H9 (cell line): ENCODE measurements around the gene TBC1D2. TPM values are rescaled to one million over a fixed set of nuclear protein-coding genes. Genes with fewer than 3 reads are reported as not detected.

ENCODE experiments used
- DNase-seq: peaks from one replicate; pipeline ENCODE4 v3.0.0-alpha.2; 2017
- H2AFZ ChIP-seq: one replicate; pipeline ENCODE4 v1.6.1; 2013; ENCODE audit warnings: mild to moderate bottlenecking, low read length, control low read depth, moderate library complexity
- H2AK5ac ChIP-seq: 2 replicates; pipeline ENCODE4 v1.6.1; 2013; ENCODE audit warnings: low read length, control low read depth, mixed read lengths; ENCODE audit not compliant: insufficient read length
- H2BK120ac ChIP-seq: one replicate; pipeline ENCODE4 v1.6.1; 2013; ENCODE audit warnings: low read depth, mild to moderate bottlenecking, low read length, control low read depth, inconsistent platforms; ENCODE audit not compliant: poor library complexity, severe bottlenecking
- H2BK12ac ChIP-seq: 2 replicates; pipeline ENCODE4 v1.6.1; 2013; ENCODE audit warnings: low read length, control low read depth, mixed read lengths, low read depth; ENCODE audit not compliant: insufficient read length
- H2BK15ac ChIP-seq: 2 replicates; pipeline ENCODE4 v1.6.1; 2013; ENCODE audit warnings: low read depth, low read length, control low read depth
- H2BK20ac ChIP-seq: one replicate; pipeline ENCODE4 v1.6.1; 2013; ENCODE audit warnings: low read depth, mild to moderate bottlenecking, low read length, control low read depth, inconsistent platforms; ENCODE audit not compliant: poor library complexity, severe bottlenecking
- H2BK5ac ChIP-seq: 2 replicates; pipeline ENCODE4 v1.6.1; 2013; ENCODE audit warnings: low read length, control low read depth, mixed read lengths; ENCODE audit not compliant: insufficient read length
- H3K14ac ChIP-seq: 2 replicates; pipeline ENCODE4 v1.6.1; 2013; ENCODE audit warnings: low read length, control low read depth; ENCODE audit not compliant: insufficient read depth
- H3K18ac ChIP-seq: 2 replicates; pipeline ENCODE4 v1.6.1; 2013; ENCODE audit warnings: low read depth, mild to moderate bottlenecking, mixed read lengths, low read length, control low read depth; ENCODE audit not compliant: insufficient read length
- H3K23ac ChIP-seq: 2 replicates; pipeline ENCODE4 v1.6.1; 2013; ENCODE audit warnings: low read length, control low read depth, mixed read lengths, low read depth; ENCODE audit not compliant: insufficient read length
- H3K23me2 ChIP-seq: 2 replicates; pipeline ENCODE4 v1.6.1; 2013; ENCODE audit warnings: low read depth, mild to moderate bottlenecking, mixed read lengths, low read length, control low read depth; ENCODE audit not compliant: insufficient read length, poor library complexity, severe bottlenecking
- H3K27ac ChIP-seq: 2 replicates; pipeline ENCODE4 v1.5.1; 2013; ENCODE audit warnings: low read length, control low read depth, mixed read lengths, low read depth; ENCODE audit not compliant: insufficient read length
- H3K27me3 ChIP-seq: 2 replicates; pipeline ENCODE4 v1.6.1; 2013; ENCODE audit warnings: low read length, control low read depth, inconsistent platforms; ENCODE audit not compliant: insufficient read depth
- H3K4ac ChIP-seq: 2 replicates; pipeline ENCODE4 v1.6.1; 2013; ENCODE audit warnings: low read depth, mild to moderate bottlenecking, control low read depth, inconsistent platforms, low read length, moderate library complexity
- H3K4me1 ChIP-seq: 2 replicates; pipeline ENCODE4 v1.6.1; 2013; ENCODE audit warnings: low read length, control low read depth, inconsistent platforms; ENCODE audit not compliant: insufficient read depth
- H3K4me2 ChIP-seq: 2 replicates; pipeline ENCODE4 v1.6.1; 2013; ENCODE audit warnings: low read length, control low read depth, mixed read lengths; ENCODE audit not compliant: insufficient read length, insufficient read depth
- H3K56ac ChIP-seq: 2 replicates; pipeline ENCODE4 v1.6.1; 2013; ENCODE audit warnings: low read depth, mild to moderate bottlenecking, mixed read lengths, low read length, control low read depth; ENCODE audit not compliant: insufficient read length
- H3K79me1 ChIP-seq: 2 replicates; pipeline ENCODE4 v1.6.1; 2013; ENCODE audit warnings: low read depth, mild to moderate bottlenecking, moderate library complexity, low read length, control low read depth, inconsistent platforms; ENCODE audit not compliant: insufficient read depth, poor library complexity, severe bottlenecking
- H3K79me2 ChIP-seq: 2 replicates; pipeline ENCODE4 v1.6.1; 2013; ENCODE audit warnings: low read length, control low read depth, inconsistent platforms; ENCODE audit not compliant: insufficient read depth
- H3K9ac ChIP-seq: 2 replicates; pipeline ENCODE4 v1.6.1; 2013; ENCODE audit warnings: low read length, control low read depth, mixed read lengths; ENCODE audit not compliant: insufficient read length; ENCODE audit errors: extremely low read depth
- H3K9me3 ChIP-seq: one replicate; pipeline ENCODE4 v1.6.1; 2013; ENCODE audit warnings: low read depth, low read length, inconsistent platforms; ENCODE audit not compliant: control insufficient read depth
- H3T11ph ChIP-seq: one replicate; pipeline ENCODE4 v1.6.1; 2013; ENCODE audit warnings: mild to moderate bottlenecking, low read length, control low read depth, inconsistent platforms
- H4K20me1 ChIP-seq: one replicate; pipeline ENCODE4 v1.6.1; 2013; ENCODE audit not compliant: control insufficient read depth, insufficient read length, insufficient read depth
- H4K5ac ChIP-seq: 2 replicates; pipeline ENCODE4 v1.6.1; 2013; ENCODE audit warnings: low read depth, mild to moderate bottlenecking, mixed read lengths, low read length, control low read depth; ENCODE audit not compliant: insufficient read length
- H4K8ac ChIP-seq: replicated peaks from 2 replicates; pipeline ENCODE4 v1.6.1; 2013; ENCODE audit warnings: low read length, control low read depth, mixed read lengths, low read depth; ENCODE audit not compliant: insufficient read length
- H4K91ac ChIP-seq: 2 replicates; pipeline ENCODE4 v1.6.1; 2013; ENCODE audit warnings: low read depth, mild to moderate bottlenecking, moderate library complexity, mixed read lengths, low read length, control low read depth; ENCODE audit not compliant: insufficient read length
- H3K27ac Mint-ChIP-seq, 3 experiments: 2 replicates in 2 of 3; 3 replicates in 1 of 3; pipeline ENCODE4 v1.8.0; 2020 to 2021; ENCODE audit warnings: mixed read lengths in 3 of 3, mild to moderate bottlenecking in 1 of 3, moderate library complexity in 1 of 3
- H3K27me3 Mint-ChIP-seq: 2 replicates; pipeline ENCODE4 v1.8.0; 2021; ENCODE audit warnings: low read depth, mild to moderate bottlenecking, moderate library complexity, mixed read lengths
- H3K36me3 Mint-ChIP-seq, 3 experiments: 2 replicates in 2 of 3; 3 replicates in 1 of 3; pipeline ENCODE4 v1.8.0; 2020 to 2021; ENCODE audit warnings: low read depth in 3 of 3, mixed read lengths in 3 of 3; ENCODE audit not compliant: insufficient read depth in 1 of 3
- H3K4me1 Mint-ChIP-seq, 2 experiments: 2 replicates each; pipeline ENCODE4 v1.8.0; 2020; ENCODE audit warnings: mixed read lengths in 2 of 2
- H3K4me3 Mint-ChIP-seq, 2 experiments: 2 replicates in 1 of 2; 3 replicates in 1 of 2; pipeline ENCODE4 v1.8.0; 2020 to 2021; ENCODE audit warnings: mild to moderate bottlenecking in 2 of 2, mixed read lengths in 2 of 2, moderate library complexity in 1 of 2
- H3K9me3 Mint-ChIP-seq, 2 experiments: 2 replicates in 1 of 2; 3 replicates in 1 of 2; pipeline ENCODE4 v1.8.0; 2020; ENCODE audit warnings: mild to moderate bottlenecking in 2 of 2, mixed read lengths in 2 of 2, moderate library complexity in 1 of 2
- WGBS: extraction: QIAGEN DNeasy Blood & Tissue Kit; methylation state at CpG from one replicate; pipeline ENCODE4 v1.1.7; 2013; ENCODE audit warnings: missing lambda C conversion rate, low lambda C conversion rate, mixed read lengths; ENCODE audit not compliant: insufficient read length; ENCODE audit errors: extremely low coverage; 5-methylcytosine and 5-hydroxymethylcytosine counted together
- total RNA-seq: library from RNA; stranded (reverse); gene quantifications from 2 replicates; pipeline ENCODE4 v1.2.1, GENCODE V29; 2021
- TF ChIP-seq, protein P1 (sequence below): fragments of 200-600 bp; sonication (generic); conservative IDR thresholded peaks from 3 replicates; pipeline ENCODE4 v1.8.0; 2021; ENCODE audit warnings: antibody characterized with exemption, mild to moderate bottlenecking

The TBC1D2 gene
- total RNA-seq, 1 experiment from 2014 or later: 2.9 TPM

DNA sequence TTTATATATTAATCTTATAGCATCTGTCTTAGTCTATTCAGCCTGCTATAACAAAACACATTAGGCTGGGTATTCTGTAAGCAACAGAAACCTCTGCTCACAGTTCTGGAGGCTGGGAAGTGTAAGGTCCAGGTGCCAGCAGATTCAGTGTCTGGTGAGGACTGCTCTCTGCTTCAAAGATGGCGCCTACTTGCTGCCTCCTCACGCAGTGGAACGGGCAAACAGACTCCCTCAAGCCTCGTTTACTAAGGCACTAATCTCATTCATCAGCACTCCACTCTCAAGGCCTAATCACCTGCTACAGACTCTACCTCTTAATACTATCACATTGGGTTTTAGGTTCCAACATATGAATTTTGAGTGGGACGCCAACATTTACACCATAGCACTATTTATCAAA lies 5.2 kb upstream of the TBC1D2 start:
- no peak overlapping the region for H3K27ac Mint-ChIP-seq
- Histone ChIP-seq H3K23ac (no peak overlapping the region), H3K18ac (no peak overlapping the region), H2BK15ac (no peak overlapping the region), H3K27ac (no peak overlapping the region), H3K79me1 (no peaks in the 10 kb centered on the region), H2AFZ (no peak overlapping the region), H3T11ph (no peak overlapping the region), H2BK5ac (no peak overlapping the region), H3K79me2 (no peaks in the 10 kb centered on the region), H2BK20ac (no peak overlapping the region), H3K4ac (no peak overlapping the region), H3K9ac (no peak overlapping the region), H3K27me3 (no peaks in the 10 kb centered on the region), H2BK120ac (no peak overlapping the region), H2AK5ac (no peak overlapping the region), H4K5ac (no peak overlapping the region), H3K23me2 (peaks cover 4% of the 10 kb centered on the region), H3K4me2 (no peak overlapping the region), H3K56ac (no peak overlapping the region), H2BK12ac (no peak overlapping the region), H3K4me1 (peaks cover 2% of the 10 kb centered on the region; the same call in 1 of the 2 replicates), H4K8ac (no peak overlapping the region), H4K20me1 (no peaks in the 10 kb centered on the region), H3K9me3 (no peaks in the 10 kb centered on the region), H4K91ac (no peak overlapping the region), H3K14ac (no peak overlapping the region)
- H3K4me3 Mint-ChIP-seq: no peak overlapping the region
- TF ChIP-seq, protein P1, sequence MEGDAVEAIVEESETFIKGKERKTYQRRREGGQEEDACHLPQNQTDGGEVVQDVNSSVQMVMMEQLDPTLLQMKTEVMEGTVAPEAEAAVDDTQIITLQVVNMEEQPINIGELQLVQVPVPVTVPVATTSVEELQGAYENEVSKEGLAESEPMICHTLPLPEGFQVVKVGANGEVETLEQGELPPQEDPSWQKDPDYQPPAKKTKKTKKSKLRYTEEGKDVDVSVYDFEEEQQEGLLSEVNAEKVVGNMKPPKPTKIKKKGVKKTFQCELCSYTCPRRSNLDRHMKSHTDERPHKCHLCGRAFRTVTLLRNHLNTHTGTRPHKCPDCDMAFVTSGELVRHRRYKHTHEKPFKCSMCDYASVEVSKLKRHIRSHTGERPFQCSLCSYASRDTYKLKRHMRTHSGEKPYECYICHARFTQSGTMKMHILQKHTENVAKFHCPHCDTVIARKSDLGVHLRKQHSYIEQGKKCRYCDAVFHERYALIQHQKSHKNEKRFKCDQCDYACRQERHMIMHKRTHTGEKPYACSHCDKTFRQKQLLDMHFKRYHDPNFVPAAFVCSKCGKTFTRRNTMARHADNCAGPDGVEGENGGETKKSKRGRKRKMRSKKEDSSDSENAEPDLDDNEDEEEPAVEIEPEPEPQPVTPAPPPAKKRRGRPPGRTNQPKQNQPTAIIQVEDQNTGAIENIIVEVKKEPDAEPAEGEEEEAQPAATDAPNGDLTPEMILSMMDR: no peak
- no peaks in the 10 kb centered on the region for H3K27me3 Mint-ChIP-seq
- no CpG with 5 or more reads among the region's 5 CpGs for WGBS
- no peaks in the 10 kb centered on the region for H3K9me3 Mint-ChIP-seq
- peaks cover 15 to 25% of the 10 kb centered on the region in 2 experiments for H3K4me1 Mint-ChIP-seq
- H3K36me3 Mint-ChIP-seq: no peaks in the 10 kb centered on the region
- DNase-seq: no peak
